K562 (cell line): ENCODE results near the gene ZMYND15. TPM values are rescaled to one million over a fixed set of nuclear protein-coding genes. Genes with fewer than 3 reads are reported as not detected.

Experiments used
- ATAC-seq: fragments of 200-7000 bp; cut with Tn5 transposase; 3 replicates; pipeline ENCODE4 v1.9.1; 2020; ENCODE audit warnings: moderate library complexity
- BruUV-seq: library from RNA; stranded (reverse); fragments of 400-500 nt; replicated peaks from 2 replicates; lab custom pipeline; 2021; lab: Mats Ljungman, UMichigan
- CTCF ChIA-PET: fragments of 300-600 bp; formaldehyde crosslinking; extraction: SDS; loops from one replicate; lab custom pipeline; 2021; ENCODE audit warnings: low intra/inter-chr PET ratio; lab: Yijun Ruan, JAX
- POLR2A ChIA-PET: fragments of 300-600, 350-650 bp; sonication (Branson Sonifier 250); formaldehyde crosslinking; extraction: SDS; loops from one replicate; lab custom pipeline; 2021; ENCODE audit warnings: antibody characterized with exemption, inconsistent platforms; lab: Yijun Ruan, JAX
- DNase-seq, 4 experiments: peaks; one replicate each; pipeline versions ENCODE4 v3.0.0 to v3.0.0-alpha.2; 2011 to 2018; ENCODE audit warnings: low spot score in 3 of 4, mixed read lengths in 3 of 4; ENCODE audit errors: extremely low read depth in 1 of 4
- FAIRE-seq: peaks from 2 replicates; lab custom pipeline; 2011; peaks lifted over from hg19 to GRCh38; lab: Jason Lieb, UNC
- H2AFZ ChIP-seq: 2 replicates; pipeline ENCODE4 v1.6.0; 2011; ENCODE audit warnings: low read depth, low read length, control low read depth, inconsistent platforms
- H3K27ac ChIP-seq: fragments of 200-600 bp; 3 replicates; pipeline ENCODE4 v1.8.0; 2011; ENCODE audit warnings: low read depth, mild to moderate bottlenecking, control low read depth, inconsistent platforms, low read length, moderate library complexity, mixed read lengths; ENCODE audit errors: extremely low read depth
- H3K27me3 ChIP-seq, 2 experiments: fragments of 300-600 bp in 1 of 2; 2 replicates in 1 of 2; 3 replicates in 1 of 2; pipeline versions ENCODE4 v1.6.0 to v1.8.0; 2011; ENCODE audit warnings: inconsistent platforms in 2 of 2, low read length in 2 of 2, mild to moderate bottlenecking in 1 of 2, mixed read lengths in 1 of 2, moderate library complexity in 1 of 2; ENCODE audit not compliant: control insufficient read depth in 2 of 2, insufficient read depth in 2 of 2
- H3K36me3 ChIP-seq: fragments of 300-600 bp; 3 replicates; pipeline ENCODE4 v1.8.0; 2011; ENCODE audit warnings: mild to moderate bottlenecking, low read length, inconsistent platforms; ENCODE audit not compliant: control insufficient read depth, insufficient read depth
- H3K4me1 ChIP-seq, 2 experiments: fragments of 200-600 bp in 1 of 2; replicated peaks in 1 of 2; 2 replicates in 1 of 2; 3 replicates in 1 of 2; pipeline versions ENCODE4 v1.5.1 to v1.8.0; 2011; ENCODE audit warnings: inconsistent platforms in 2 of 2, low read length in 2 of 2, mild to moderate bottlenecking in 1 of 2, mixed read lengths in 1 of 2, moderate library complexity in 1 of 2; ENCODE audit not compliant: control insufficient read depth in 2 of 2, insufficient read depth in 2 of 2
- H3K4me2 ChIP-seq: 2 replicates; pipeline ENCODE4 v1.6.1; 2011; ENCODE audit warnings: low read length, control low read depth, inconsistent platforms, mixed read lengths; ENCODE audit not compliant: insufficient read depth
- H3K4me3 ChIP-seq: fragments of 200-600 bp; sonication (generic), shearing (Covaris generic); 2 replicates; pipeline ENCODE4 v1.5.1; 2016; ENCODE audit warnings: control low read depth, inconsistent platforms
- H3K79me2 ChIP-seq: fragments of 200-600 bp; 3 replicates; pipeline ENCODE4 v1.8.0; 2011; ENCODE audit warnings: low read length, inconsistent platforms; ENCODE audit not compliant: control insufficient read depth, insufficient read depth
- H3K9ac ChIP-seq, 2 experiments: 2 replicates each; pipeline versions ENCODE4 v1.6.0 to v1.6.1; 2011; ENCODE audit warnings: low read depth in 2 of 2, low read length in 2 of 2, control low read depth in 1 of 2, inconsistent platforms in 1 of 2, mild to moderate bottlenecking in 1 of 2, mixed read lengths in 1 of 2; ENCODE audit not compliant: insufficient read depth in 1 of 2
- H3K9me1 ChIP-seq: one replicate; pipeline ENCODE4 v1.6.0; 2011; ENCODE audit warnings: inconsistent platforms, mild to moderate bottlenecking, low read length, moderate library complexity; ENCODE audit not compliant: control insufficient read depth, insufficient read depth
- H3K9me3 ChIP-seq: replicated peaks from 2 replicates; pipeline ENCODE4 v1.5.1; 2011; ENCODE audit warnings: low read depth, low read length, inconsistent platforms; ENCODE audit not compliant: control insufficient read depth, insufficient read depth
- H4K20me1 ChIP-seq: replicated peaks from 2 replicates; pipeline ENCODE4 v1.6.1; 2011; ENCODE audit warnings: low read length, inconsistent platforms, mixed read lengths; ENCODE audit not compliant: control insufficient read depth, insufficient read depth
- ETS2 ChIP-seq: IDR thresholded peaks from 2 replicates; pipeline ENCODE4 v1.6.1; 2016; ENCODE audit warnings: borderline replicate concordance, missing genetic modification characterization, mild to moderate bottlenecking, moderate library complexity, missing compliant biosample characterization; ENCODE audit not compliant: poor library complexity, severe bottlenecking
- GMEB1 ChIP-seq: fragments of 250-450 bp; sonication (Bioruptor Pico); IDR thresholded peaks from 2 replicates; pipeline ENCODE4 v1.4.0; 2020; ENCODE audit warnings: mild to moderate bottlenecking
- IFI16 ChIP-seq: fragments of 250-450 bp; sonication (Bioruptor Pico); IDR thresholded peaks from 2 replicates; pipeline ENCODE4 v2.1.2; 2022; ENCODE audit warnings: mild to moderate bottlenecking, inconsistent platforms
- RBM17 ChIP-seq: fragments of 200-400 bp; formaldehyde crosslinking; IDR thresholded peaks from 2 replicates; pipeline ENCODE4 v1.6.1; 2017; ENCODE audit warnings: low read depth, mild to moderate bottlenecking, low read length, borderline replicate concordance
- RUNX1 ChIP-seq: sonication (generic); IDR thresholded peaks from 2 replicates; pipeline ENCODE4 v1.6.1; 2016; ENCODE audit warnings: antibody characterized with exemption, low read depth
- TCF7L2 ChIP-seq: fragments of 150-350 bp; IDR thresholded peaks from 2 replicates; pipeline ENCODE4 v1.6.1; 2016; ENCODE audit warnings: low read depth, mild to moderate bottlenecking, low read length, moderate library complexity
- ZFP1 ChIP-seq: fragments of 450-650 bp; formaldehyde crosslinking; IDR thresholded peaks from 2 replicates; pipeline ENCODE4 v1.4.0; 2020; ENCODE audit warnings: mild to moderate bottlenecking, mixed read lengths
- ZNF197 ChIP-seq: fragments of 200-800 bp; sonication (Bioruptor generic); IDR thresholded peaks from 2 replicates; pipeline ENCODE4 v1.6.1; 2016; ENCODE audit warnings: low read depth, missing genetic modification characterization, missing compliant biosample characterization
- ZNF24 ChIP-seq: fragments of 450-650 bp; IDR thresholded peaks from 2 replicates; pipeline ENCODE4 v1.6.1; 2016
- ZNF644 ChIP-seq: fragments of 200-800 bp; sonication (Bioruptor generic); IDR thresholded peaks from 2 replicates; pipeline ENCODE4 v1.6.1; 2016; ENCODE audit warnings: low read depth, missing genetic modification characterization, missing compliant biosample characterization
- ZNF764 ChIP-seq: fragments of 250-450 bp; sonication (Bioruptor Pico); IDR thresholded peaks from 2 replicates; pipeline ENCODE4 v1.4.0; 2020; ENCODE audit warnings: low read depth, mild to moderate bottlenecking, moderate library complexity
- WGBS: fragments of 100-300 bp; shearing (Covaris generic); methylation state at CpG from one replicate; pipeline ENCODE4 v1.1.6; 2016; ENCODE audit warnings: low coverage, mixed read lengths; ENCODE audit not compliant: insufficient coverage; ENCODE audit errors: missing lambda C conversion rate; 5-methylcytosine and 5-hydroxymethylcytosine counted together
- in situ Hi-C: fragments of 300-500 bp; cut with MboI; formaldehyde crosslinking; loops from 4 replicates; pipeline ENCODE4 v1.15.0; 2018; ENCODE audit warnings: inconsistent platforms, mixed read lengths
- intact Hi-C: fragments of 100-400 bp; cut with micrococcal nuclease; formaldehyde crosslinking; loops from 2 replicates; pipeline ENCODE4 v1.14.2; 2022
- polyA plus RNA-seq, 8 experiments: library from polyadenylated mRNA; depleted of rRNA in 4 of 8; stranded (reverse) in 5 of 8; unstranded in 3 of 8; fragments of >200 nt; fragmentation: Nextera tagmentation in 2 of 8; fragmentation: Illumina TruSeq in 1 of 8; extraction: Ambion mirVana in 2 of 8; extraction: Trizol in 1 of 8; gene quantifications; 2 replicates each; pipeline versions ENCODE4 v1.2.1 to v1.2.3, GENCODE V29; 2011 to 2014; ENCODE audit warnings: inconsistent platforms in 1 of 8, missing spikeins in 1 of 8
- total RNA-seq, 7 experiments: library from RNA; depleted of rRNA in 6 of 7; stranded (reverse); fragments of >200 nt in 6 of 7; fragmentation: Illumina TruSeq in 2 of 7; extraction: Trizol in 2 of 7; gene quantifications; 2 replicates each; pipeline versions ENCODE4 v1.2.1 to v1.2.3, GENCODE V29; 2011 to 2021; ENCODE audit warnings: low replicate concordance in 1 of 7
- TF ChIP-seq, protein P1 (sequence below): IDR thresholded peaks from 3 replicates; pipeline ENCODE4 v1.6.1; 2011; ENCODE audit warnings: borderline replicate concordance, mild to moderate bottlenecking, moderate library complexity; ENCODE audit not compliant: insufficient read length; ENCODE audit errors: extremely low read depth

Gene ZMYND15
- total and polyA plus RNA-seq, 9 of the 15 experiments (the other 6 are each of a cell fraction or from before 2014, with no cell fraction given): 0.09 TPM; not detected in 8

- H3K27me3 ChIP-seq: no peaks in the 10 kb centered on the region
- in situ Hi-C loops: no loop called here
- no peak overlapping the region for H3K9ac ChIP-seq
- 36% methylated on average over 3 of the region's 9 CpGs for WGBS
- ATAC-seq: no peak
- no peaks in the 10 kb centered on the region for H3K9me3 ChIP-seq
- H3K27ac ChIP-seq: no peak overlapping the region
- no peak for DNase-seq
- no peak for TF ChIP-seq ZNF197
- TF ChIP-seq, protein P1, sequence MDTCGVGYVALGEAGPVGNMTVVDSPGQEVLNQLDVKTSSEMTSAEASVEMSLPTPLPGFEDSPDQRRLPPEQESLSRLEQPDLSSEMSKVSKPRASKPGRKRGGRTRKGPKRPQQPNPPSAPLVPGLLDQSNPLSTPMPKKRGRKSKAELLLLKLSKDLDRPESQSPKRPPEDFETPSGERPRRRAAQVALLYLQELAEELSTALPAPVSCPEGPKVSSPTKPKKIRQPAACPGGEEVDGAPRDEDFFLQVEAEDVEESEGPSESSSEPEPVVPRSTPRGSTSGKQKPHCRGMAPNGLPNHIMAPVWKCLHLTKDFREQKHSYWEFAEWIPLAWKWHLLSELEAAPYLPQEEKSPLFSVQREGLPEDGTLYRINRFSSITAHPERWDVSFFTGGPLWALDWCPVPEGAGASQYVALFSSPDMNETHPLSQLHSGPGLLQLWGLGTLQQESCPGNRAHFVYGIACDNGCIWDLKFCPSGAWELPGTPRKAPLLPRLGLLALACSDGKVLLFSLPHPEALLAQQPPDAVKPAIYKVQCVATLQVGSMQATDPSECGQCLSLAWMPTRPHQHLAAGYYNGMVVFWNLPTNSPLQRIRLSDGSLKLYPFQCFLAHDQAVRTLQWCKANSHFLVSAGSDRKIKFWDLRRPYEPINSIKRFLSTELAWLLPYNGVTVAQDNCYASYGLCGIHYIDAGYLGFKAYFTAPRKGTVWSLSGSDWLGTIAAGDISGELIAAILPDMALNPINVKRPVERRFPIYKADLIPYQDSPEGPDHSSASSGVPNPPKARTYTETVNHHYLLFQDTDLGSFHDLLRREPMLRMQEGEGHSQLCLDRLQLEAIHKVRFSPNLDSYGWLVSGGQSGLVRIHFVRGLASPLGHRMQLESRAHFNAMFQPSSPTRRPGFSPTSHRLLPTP: no peak
- TF ChIP-seq RUNX1: no peak
- no peak for TF ChIP-seq IFI16 (CRISPR knock-in tag)
- no peak for TF ChIP-seq GMEB1 (CRISPR knock-in tag)
- no peak for TF ChIP-seq ZNF764 (CRISPR knock-in tag)
- no peak for TF ChIP-seq ZNF644
- TF ChIP-seq ZFP1 (CRISPR knock-in tag): no peak
- TF ChIP-seq TCF7L2: no peak
- no peak for TF ChIP-seq ZNF24
- TF ChIP-seq ETS2: no peak
- TF ChIP-seq RBM17: no peak
- TF ChIP-seq, all 486 proteins: peak for 0
- no TSS peak for BruUV-seq
- Histone ChIP-seq H3K4me3 (no peak overlapping the region), H3K9me1 (no peaks in the 10 kb centered on the region), H4K20me1 (0 out of 2 replicates have a peak, but pooled peaks cover 3% of the 10 kb centered on the region), H3K4me2 (no peak overlapping the region), H3K4me1 (peaks cover 7 to 11% of the 10 kb centered on the region in 2 experiments), H3K36me3 (no peaks in the 10 kb centered on the region), H3K79me2 (no peaks in the 10 kb centered on the region), H2AFZ (no peak overlapping the region)
- POLR2A ChIA-PET: interaction anchor here (0.8 kb wide), 1 partner anchor 11 kb away, joined by 3 read pairs; no protein-coding TSS in a partner anchor
- CTCF ChIA-PET: no interaction called here
- FAIRE-seq: no peak
- intact Hi-C loops: no loop called here
These were observed 13.9 kb upstream of the ZMYND15 start for GRCh38 chr17:4725646-4726310.
